Lower leg skin (tissue), 4 donors: ENCODE results near the gene KATNA1. TPM values are rescaled to one million over a fixed set of nuclear protein-coding genes. Genes with fewer than 3 reads are reported as not detected.
A peak's percentile ranks its signal among the peaks of the same experiment; 100 is the strongest.

Experiments
- DNase-seq, 2 donors: peaks; one replicate each; pipeline ENCODE4 v3.0.0-alpha.2; 2019; ENCODE audit warnings: low spot score in 2 of 2
- H3K4me3 ChIP-seq: fragments of 200-600 bp; sonication (generic); 2 replicates; pipeline ENCODE4 v1.5.1; 2017; ENCODE audit warnings: mild to moderate bottlenecking, low read depth; ENCODE audit not compliant: poor library complexity, severe bottlenecking
- CTCF ChIP-seq, 3 donors: fragments of 450-650 bp; IDR thresholded peaks; one replicate each; pipeline ENCODE4 v1.5.1; 2016; ENCODE audit warnings: antibody characterized with exemption in 3 of 3, mild to moderate bottlenecking in 3 of 3, moderate library complexity in 2 of 3
- POLR2A ChIP-seq, 2 donors: fragments of 450-650 bp; IDR thresholded peaks; one replicate each; pipeline ENCODE4 v1.6.1; 2016 to 2017; ENCODE audit warnings: antibody characterized with exemption in 2 of 2, mild to moderate bottlenecking in 1 of 2, moderate library complexity in 1 of 2
- WGBS, 2 donors: methylation state at CpG; one replicate each; pipeline ENCODE4 v1.1.5; 2018; 5-methylcytosine and 5-hydroxymethylcytosine counted together
- intact Hi-C: fragments of 100-400 bp; cut with DNase I; formaldehyde crosslinking; loops from one replicate; pipeline ENCODE4 v1.15.0; 2023; ENCODE audit warnings: low total_unique reads
- total RNA-seq, 4 donors: library from RNA; depleted of rRNA; stranded (reverse); fragments of >200 nt; gene quantifications; one replicate each; pipeline ENCODE4 v1.1.0, GENCODE V29; 2016

KATNA1 gene
- 10 to 100 TPM; 19.2 to 25.7 (median 23.3) TPM for total RNA-seq

- TF ChIP-seq POLR2A (IDR thresholded peaks at IDR 0.05) (no peak), CTCF (IDR thresholded peaks at IDR 0.05) (peak in 1 of 3 donors; percentile 7)
- DNase-seq: peak; percentile 74 to 96
- intact Hi-C loops: no loop called here
- peak within 1 kb of the TSS; percentile 69 for H3K4me3 ChIP-seq
- WGBS, 2 donors: 0 to 1% methylated on average over 53 to 65 of the region's 69 CpGs
These were observed at the start of gene KATNA1 for GRCh38 chr6:149648148-149649145. KATNA1 (minus strand) TSS chr6:149648714; CDS start chr6:149638547, 10,167 bp downstream.

- WGBS, 2 donors: 97 to 100% methylated on average over 2 of the region's 2 CpGs
- TF ChIP-seq POLR2A (IDR thresholded peaks at IDR 0.05): no peak
- no peak for TF ChIP-seq CTCF (IDR thresholded peaks at IDR 0.05)
- no peak for DNase-seq
- H3K4me3 ChIP-seq: no peak overlapping the region
- intact Hi-C loops: no loop called here
These were observed 49.7 kb upstream of the KATNA1 start for GRCh38 chr6:149698175-149698574.

GRCh38 chr6:149696901-149697300 is 48.4 kb upstream of the KATNA1 start:
- no peak for TF ChIP-seq POLR2A (IDR thresholded peaks at IDR 0.05)
- no peak for TF ChIP-seq CTCF (IDR thresholded peaks at IDR 0.05)
- intact Hi-C loops: no loop called here
- no peak overlapping the region for H3K4me3 ChIP-seq
- DNase-seq: no peak
- WGBS, 2 donors: 8 to 24% methylated on average over 1 of the region's 1 CpG

- no peak for TF ChIP-seq CTCF (IDR thresholded peaks at IDR 0.05)
- no peak for TF ChIP-seq POLR2A (IDR thresholded peaks at IDR 0.05)
- 47 to 48% methylated on average over 2 of the region's 2 CpGs for WGBS, 2 donors
- no peak overlapping the region for H3K4me3 ChIP-seq
- intact Hi-C loops: no loop called here
- DNase-seq: no peak
These were observed 46.4 kb upstream of the KATNA1 start for GRCh38 chr6:149694921-149695320.

GRCh38 chr6:149691201-149691600 is 42.7 kb upstream of the KATNA1 start:
- no peak for TF ChIP-seq CTCF (IDR thresholded peaks at IDR 0.05)
- no peak for TF ChIP-seq POLR2A (IDR thresholded peaks at IDR 0.05)
- DNase-seq: no peak
- intact Hi-C loops: no loop called here
- WGBS, 2 donors: 97 to 100% methylated on average over 2 of the region's 2 CpGs
- H3K4me3 ChIP-seq: no peak overlapping the region
